ENCODE measurements around the gene TBL1Y.

TBL1Y gene

GRCh38 chrY:7092836-7093235, 182.3 kb downstream of the TBL1Y start:
- no peak for DNase-seq

GRCh38 chrY:7094365-7094764, 183.9 kb downstream of the TBL1Y start:
- DNase-seq: no peak

GRCh38 chrY:7097021-7097420, 186.5 kb downstream of the TBL1Y start:
- no peak for DNase-seq

GRCh38 chrY:7099742-7100141, 189.2 kb downstream of the TBL1Y start:
- no peak for DNase-seq

- DNase-seq: no peak
Measured at GRCh38 chrY:7102680-7103079, 192.2 kb downstream of the TBL1Y start.

- DNase-seq: no peak
Measured at GRCh38 chrY:7107179-7107578, 196.7 kb downstream of the TBL1Y start.

GRCh38 chrY:7110086-7110485, 199.6 kb downstream of the TBL1Y start:
- DNase-seq: no peak

- DNase-seq: no peak
Measured at GRCh38 chrY:7115871-7116270, 205.4 kb downstream of the TBL1Y start.

- no peak for DNase-seq
Measured at GRCh38 chrY:7122202-7122601, 211.7 kb downstream of the TBL1Y start.

GRCh38 chrY:7125136-7126056, 214.9 kb downstream of the TBL1Y start:
- DNase-seq: no peak

- DNase-seq: no peak
Measured at GRCh38 chrY:7128211-7128610, 217.7 kb downstream of the TBL1Y start.

Measured in DMS79 (cell line).